Karpas-422 (cell line): ENCODE measurements around the gene MRPS24. TPM values are rescaled to one million over a fixed set of nuclear protein-coding genes. Genes with fewer than 3 reads are reported as not detected.
A peak's percentile ranks its signal among the peaks of the same experiment; 100 is the strongest.

Source experiments
- DNase-seq: peaks from one replicate; pipeline ENCODE4 v3.0.0-alpha.2; 2015
- H2AFZ ChIP-seq: fragments of 200-600 bp; sonication (generic); 2 replicates; pipeline ENCODE4 v1.6.1; 2014; ENCODE audit warnings: antibody characterized with exemption, low read length, mixed read lengths
- H3K27ac ChIP-seq: fragments of 200-600 bp; sonication (generic); 2 replicates; pipeline ENCODE4 v1.5.1; 2014; ENCODE audit warnings: mild to moderate bottlenecking, low read length, moderate library complexity
- H3K27me3 ChIP-seq: fragments of 200-600 bp; sonication (generic); 2 replicates; pipeline ENCODE4 v1.6.1; 2014; ENCODE audit warnings: low read length, mixed read lengths
- H3K36me3 ChIP-seq: fragments of 200-600 bp; sonication (generic); 2 replicates; pipeline ENCODE4 v1.6.1; 2014; ENCODE audit warnings: low read length, mixed read lengths; ENCODE audit not compliant: insufficient read depth
- H3K4me1 ChIP-seq: fragments of 200-600 bp; sonication (generic); 2 replicates; pipeline ENCODE4 v1.6.1; 2014; ENCODE audit warnings: mild to moderate bottlenecking, low read length, mixed read lengths
- H3K4me2 ChIP-seq: fragments of 200-600 bp; sonication (generic); 2 replicates; pipeline ENCODE4 v1.6.1; 2014; ENCODE audit warnings: low read length, low read depth, mild to moderate bottlenecking; ENCODE audit not compliant: poor library complexity, severe bottlenecking
- H3K4me3 ChIP-seq: fragments of 200-600 bp; sonication (generic); 2 replicates; pipeline ENCODE4 v1.5.1; 2014; ENCODE audit warnings: mild to moderate bottlenecking, antibody characterized with exemption, low read length, mixed read lengths
- H3K79me2 ChIP-seq: fragments of 200-600 bp; sonication (generic); 2 replicates; pipeline ENCODE4 v1.6.1; 2014; ENCODE audit warnings: mild to moderate bottlenecking, low read length, mixed read lengths
- H3K9ac ChIP-seq: fragments of 200-600 bp; sonication (generic); 2 replicates; pipeline ENCODE4 v1.6.0; 2014; ENCODE audit warnings: low read length
- H3K9me2 ChIP-seq: fragments of 200-600 bp; sonication (generic), shearing (Covaris generic); replicated peaks from 2 replicates; pipeline ENCODE4 v1.6.0; 2014; ENCODE audit warnings: mild to moderate bottlenecking, low read length, moderate library complexity; ENCODE audit not compliant: insufficient read depth
- H3K9me3 ChIP-seq: fragments of 300-700, 200-600 bp; sonication (generic); 2 replicates; pipeline ENCODE4 v1.6.1; 2014; ENCODE audit warnings: low read length, mixed read lengths
- H4K20me1 ChIP-seq: fragments of 200-600 bp; sonication (generic); 2 replicates; pipeline ENCODE4 v1.6.1; 2014; ENCODE audit warnings: mild to moderate bottlenecking, antibody characterized with exemption, low read length, low read depth; ENCODE audit not compliant: insufficient read depth
- total RNA-seq: library from RNA; depleted of rRNA; stranded (reverse); fragments of >200 nt; shearing (Covaris generic); gene quantifications from 2 replicates; pipeline ENCODE4 v1.2.3, GENCODE V29; 2014; ENCODE audit warnings: low replicate concordance

Gene MRPS24
- total RNA-seq, 1 experiment from 2014 or later, result 94.1 TPM

DNA sequence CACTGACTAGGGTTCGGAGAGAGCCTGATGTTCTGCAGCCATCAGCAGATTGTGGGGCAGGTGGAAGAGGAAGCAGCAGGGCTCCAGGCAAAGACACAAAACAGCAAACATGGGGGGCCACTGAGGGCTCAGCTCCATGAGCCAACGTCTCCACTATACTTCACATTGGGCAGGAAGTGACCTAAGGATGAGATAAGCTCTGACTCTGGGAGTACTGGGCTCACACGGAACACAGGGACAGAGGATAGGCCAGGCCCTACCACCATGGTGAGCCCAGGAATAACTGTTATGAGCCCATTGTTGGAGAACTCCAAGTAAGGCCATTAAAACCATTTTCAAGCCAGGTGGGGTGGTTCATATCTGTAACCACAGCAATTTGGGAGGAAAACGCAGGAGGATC is 14.9 kb upstream of the MRPS24 start:
- no peak overlapping the region for H3K4me3 ChIP-seq
- no peak overlapping the region for H2AFZ ChIP-seq

DNA sequence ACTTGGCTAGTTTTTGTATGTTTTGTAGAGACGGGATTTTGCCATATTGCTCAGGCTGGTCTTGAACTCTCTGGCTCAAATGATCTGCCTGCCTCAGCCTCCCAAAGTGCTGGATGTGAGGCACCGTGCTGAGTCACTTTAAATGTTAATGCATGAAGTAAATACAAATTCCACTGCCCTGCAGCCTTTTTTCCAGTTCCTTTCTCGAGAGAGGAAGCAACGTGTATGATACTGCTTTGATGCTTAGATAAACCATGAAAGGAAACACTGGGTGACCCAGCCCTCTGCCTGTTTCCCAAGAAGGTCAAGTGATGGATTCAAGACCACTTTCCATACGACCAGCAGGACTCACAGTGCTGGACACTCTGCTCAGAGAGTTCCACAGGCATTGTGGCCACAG is 11.3 kb upstream of the MRPS24 start:
- no peak overlapping the region for H3K4me3 ChIP-seq
- no peak for DNase-seq
- H3K79me2 ChIP-seq, result peaks cover 8% of the 10 kb centered on the region; the same call in 1 of the 2 replicates
- H3K9me3 ChIP-seq, result no peaks in the 10 kb centered on the region
- no peak overlapping the region for H3K27ac ChIP-seq
- no peaks in the 10 kb centered on the region for H3K9me2 ChIP-seq
- no peak overlapping the region for H3K9ac ChIP-seq
- H3K4me1 ChIP-seq, result peaks cover 19% of the 10 kb centered on the region
- H3K4me2 ChIP-seq, result no peak overlapping the region
- H2AFZ ChIP-seq, result no peak overlapping the region
- peaks cover 6% of the 10 kb centered on the region; the same call in 1 of the 2 replicates for H4K20me1 ChIP-seq
- H3K27me3 ChIP-seq, result no peaks in the 10 kb centered on the region
- H3K36me3 ChIP-seq, result peaks cover 34% of the 10 kb centered on the region

More for the DNA sequence above, 14.9 kb upstream of the MRPS24 start:
- DNase-seq, result no peak
- Histone ChIP-seq H3K27me3 (no peaks in the 10 kb centered on the region), H3K9me3 (no peaks in the 10 kb centered on the region), H3K79me2 (peaks cover 36% of the 10 kb centered on the region), H3K36me3 (peaks cover 36% of the 10 kb centered on the region), H4K20me1 (peaks cover 4% of the 10 kb centered on the region; the same call in 1 of the 2 replicates), H3K9ac (no peak overlapping the region), H3K4me2 (no peak overlapping the region), H3K4me1 (no peaks in the 10 kb centered on the region; the same call in 1 of the 2 replicates), H3K9me2 (no peaks in the 10 kb centered on the region), H3K27ac (no peak overlapping the region)

DNA sequence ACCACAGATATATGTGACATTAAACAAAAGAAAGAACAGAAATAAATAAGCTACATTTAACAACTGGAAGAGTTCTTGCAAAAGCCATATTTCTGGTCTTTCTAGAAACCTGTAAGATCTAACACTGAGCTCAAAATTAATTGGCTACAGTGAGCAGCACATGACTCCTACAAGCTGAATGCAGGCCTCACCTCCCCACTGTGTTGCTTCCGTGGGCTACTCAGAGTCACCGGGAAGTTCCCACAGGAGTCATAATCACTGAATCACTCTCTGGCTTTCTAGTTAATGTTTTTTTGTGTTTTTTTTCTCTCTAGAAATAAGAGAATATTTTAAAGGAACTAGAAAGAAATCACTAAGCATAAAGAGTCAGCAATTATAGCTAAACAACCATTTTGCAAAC is 10.2 kb upstream of the MRPS24 start:
- Histone ChIP-seq H2AFZ (no peak overlapping the region), H3K79me2 (peaks cover 5% of the 10 kb centered on the region; the same call in 1 of the 2 replicates), H3K9me2 (no peaks in the 10 kb centered on the region), H4K20me1 (peaks cover 6% of the 10 kb centered on the region; the same call in 1 of the 2 replicates), H3K4me2 (no peak overlapping the region), H3K9ac (no peak overlapping the region), H3K27ac (no peak overlapping the region), H3K36me3 (peaks cover 34% of the 10 kb centered on the region), H3K4me1 (peaks cover 19% of the 10 kb centered on the region), H3K9me3 (no peaks in the 10 kb centered on the region), H3K4me3 (no peak overlapping the region), H3K27me3 (no peaks in the 10 kb centered on the region)
- no peak for DNase-seq

DNA sequence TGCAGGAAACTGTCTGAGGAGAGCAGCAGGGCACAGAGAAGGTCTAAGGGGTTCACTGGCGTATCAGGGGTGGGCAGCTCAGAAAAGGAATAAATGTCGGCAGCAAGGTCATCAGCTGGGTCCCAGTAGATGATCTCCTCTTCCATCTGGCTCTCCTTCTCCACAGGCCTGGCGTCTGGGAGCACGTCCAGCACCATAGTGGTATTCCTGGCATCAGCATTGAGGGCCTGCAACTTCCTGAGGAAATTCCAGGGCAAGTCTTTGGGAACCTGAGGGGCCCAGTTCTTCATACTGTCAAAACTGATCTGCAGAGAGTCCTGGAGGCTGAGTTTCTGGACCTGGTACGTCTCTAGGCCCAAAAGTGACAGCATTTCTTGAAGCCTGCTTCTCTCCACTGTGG is 9.6 kb upstream of the MRPS24 start:
- Histone ChIP-seq H3K36me3 (peaks cover 36% of the 10 kb centered on the region), H3K4me3 (no peak overlapping the region), H3K4me2 (no peak overlapping the region), H3K9me2 (no peaks in the 10 kb centered on the region), H3K9me3 (no peaks in the 10 kb centered on the region), H3K27me3 (no peaks in the 10 kb centered on the region), H3K9ac (no peak overlapping the region), H4K20me1 (peaks cover 6% of the 10 kb centered on the region; the same call in 1 of the 2 replicates), H2AFZ (no peak overlapping the region), H3K27ac (no peak overlapping the region), H3K79me2 (no peaks in the 10 kb centered on the region), H3K4me1 (peaks cover 19% of the 10 kb centered on the region)
- no peak for DNase-seq

DNA sequence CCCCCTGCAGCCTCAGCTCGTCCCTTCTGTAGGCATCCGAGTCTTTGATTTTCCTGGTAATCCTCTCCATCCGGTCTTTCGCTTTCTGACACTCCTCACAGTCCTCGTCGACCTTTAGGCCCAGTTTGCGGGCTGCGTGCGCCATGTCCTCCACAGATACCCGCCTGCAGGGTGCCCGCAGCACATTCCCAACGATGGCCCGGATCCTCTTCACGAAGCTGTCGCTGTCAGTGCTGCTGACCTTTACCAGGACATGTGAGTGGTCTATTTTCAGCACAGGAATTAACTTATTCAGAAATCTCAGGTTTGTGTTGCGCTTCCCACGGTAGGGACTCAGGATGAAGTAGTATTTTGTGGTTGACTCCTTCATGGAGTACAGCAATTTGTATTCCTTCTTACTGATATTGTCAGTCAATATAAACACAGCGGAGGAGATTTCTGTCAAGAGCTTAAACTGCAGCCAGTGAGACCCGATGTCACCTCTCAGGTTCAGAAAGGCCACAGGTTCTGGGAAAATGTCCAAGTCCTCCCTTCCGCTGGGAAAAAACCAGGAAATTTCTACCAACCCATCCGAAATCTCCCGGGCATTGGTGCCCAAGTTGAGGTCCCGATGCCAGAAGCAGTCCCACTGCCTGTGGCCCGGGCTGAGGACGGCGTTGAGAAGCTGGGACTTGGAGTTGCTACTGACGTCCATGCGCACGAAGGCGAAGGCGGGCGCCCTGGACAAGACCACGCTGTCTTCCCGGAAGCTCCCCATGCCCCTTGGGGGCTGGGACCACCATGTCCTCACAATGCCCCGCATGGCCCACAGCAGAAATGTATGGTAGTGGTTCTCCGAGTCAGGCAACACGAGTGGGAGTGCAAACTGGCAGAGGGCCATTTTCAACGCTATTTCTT is 8.9 kb upstream of the MRPS24 start:
- peaks cover 19% of the 10 kb centered on the region for H3K4me1 ChIP-seq
- DNase-seq, result no peak
- H3K79me2 ChIP-seq, result no peaks in the 10 kb centered on the region
- H3K4me2 ChIP-seq, result no peak overlapping the region
- H3K36me3 ChIP-seq, result peaks cover 37% of the 10 kb centered on the region
- no peaks in the 10 kb centered on the region for H3K27me3 ChIP-seq
- H4K20me1 ChIP-seq, result peaks cover 6% of the 10 kb centered on the region; the same call in 1 of the 2 replicates
- H2AFZ ChIP-seq, result no peak overlapping the region
- no peaks in the 10 kb centered on the region for H3K9me2 ChIP-seq
- H3K9ac ChIP-seq, result no peak overlapping the region
- H3K9me3 ChIP-seq, result no peaks in the 10 kb centered on the region
- no peak overlapping the region for H3K4me3 ChIP-seq
- no peak overlapping the region for H3K27ac ChIP-seq

DNA sequence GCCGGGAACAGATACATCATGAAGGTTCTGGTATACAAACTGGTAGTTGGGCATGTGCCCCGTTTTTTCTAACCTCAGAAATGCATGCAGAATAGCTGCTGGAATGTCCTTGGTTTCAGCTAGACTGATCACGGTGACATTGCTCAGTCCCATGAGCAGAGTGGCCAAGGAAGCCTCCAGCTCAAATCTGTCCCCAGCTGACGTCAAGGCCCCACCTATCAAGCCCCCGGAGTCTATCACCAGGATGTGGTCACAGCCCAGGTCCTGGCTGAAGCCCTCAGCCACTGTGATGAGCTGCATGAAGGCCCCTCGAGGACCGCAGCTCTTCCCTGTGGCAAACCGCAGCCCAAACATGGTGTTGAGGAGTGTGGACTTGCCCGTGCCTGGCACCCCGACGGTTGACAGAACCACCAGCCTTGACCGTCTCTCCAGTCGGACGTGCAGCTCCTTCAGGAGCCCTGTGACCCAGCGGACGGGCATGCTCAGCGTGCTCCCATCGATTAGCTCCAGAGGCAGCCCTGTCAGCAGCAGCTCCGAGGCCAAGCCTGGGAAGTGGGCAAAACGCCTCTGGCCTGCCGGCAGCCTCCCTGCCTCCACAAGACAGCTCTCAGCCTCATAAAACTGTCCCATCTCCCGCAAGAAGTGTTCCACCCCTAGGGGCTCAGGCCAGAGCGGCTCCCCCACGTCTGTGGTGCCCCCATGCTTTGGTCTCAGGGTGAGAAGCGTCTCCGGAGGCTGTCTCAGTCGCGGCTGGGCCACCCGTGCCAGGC is 7.8 kb upstream of the MRPS24 start:
- Histone ChIP-seq H3K4me1 (peaks cover 19% of the 10 kb centered on the region), H3K36me3 (peaks cover 34% of the 10 kb centered on the region), H3K79me2 (no peaks in the 10 kb centered on the region), H3K27me3 (no peaks in the 10 kb centered on the region), H3K4me3 (no peak overlapping the region), H3K9me2 (no peaks in the 10 kb centered on the region), H3K9ac (no peak overlapping the region), H2AFZ (no peak overlapping the region), H4K20me1 (peaks cover 6% of the 10 kb centered on the region; the same call in 1 of the 2 replicates), H3K9me3 (no peaks in the 10 kb centered on the region), H3K27ac (no peak overlapping the region), H3K4me2 (peak overlapping the region; percentile 28)
- no peak for DNase-seq

DNA sequence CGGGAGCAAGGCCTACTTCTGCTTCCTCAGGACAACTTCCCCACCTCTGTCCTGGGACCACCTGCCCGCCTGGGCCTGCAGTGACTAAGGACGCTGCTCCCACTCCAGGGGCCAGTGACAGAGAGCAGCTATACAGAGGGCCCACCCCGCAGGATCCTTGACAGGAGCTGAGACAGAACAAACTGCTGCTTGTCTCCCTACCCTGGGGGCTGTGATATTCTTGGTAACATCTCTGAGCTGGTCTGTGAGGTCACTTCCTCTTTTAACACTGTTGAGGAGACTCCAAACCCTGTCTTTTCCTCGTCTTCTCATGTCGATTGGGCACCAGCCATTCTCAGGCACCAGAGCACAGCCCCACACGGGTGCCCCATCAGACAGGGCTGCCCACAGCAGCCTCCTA is 6.9 kb upstream of the MRPS24 start:
- peak; percentile 82 for DNase-seq
- Histone ChIP-seq H3K79me2 (no peaks in the 10 kb centered on the region), H3K36me3 (peaks cover 28% of the 10 kb centered on the region), H3K9me3 (no peaks in the 10 kb centered on the region), H3K9me2 (no peaks in the 10 kb centered on the region), H3K27me3 (no peaks in the 10 kb centered on the region), H3K27ac (no peak overlapping the region), H4K20me1 (peaks cover 6% of the 10 kb centered on the region; the same call in 1 of the 2 replicates), H3K4me2 (peak overlapping the region; percentile 28), H3K4me1 (peaks cover 19% of the 10 kb centered on the region), H3K4me3 (no peak overlapping the region), H2AFZ (no peak overlapping the region), H3K9ac (no peak overlapping the region)

DNA sequence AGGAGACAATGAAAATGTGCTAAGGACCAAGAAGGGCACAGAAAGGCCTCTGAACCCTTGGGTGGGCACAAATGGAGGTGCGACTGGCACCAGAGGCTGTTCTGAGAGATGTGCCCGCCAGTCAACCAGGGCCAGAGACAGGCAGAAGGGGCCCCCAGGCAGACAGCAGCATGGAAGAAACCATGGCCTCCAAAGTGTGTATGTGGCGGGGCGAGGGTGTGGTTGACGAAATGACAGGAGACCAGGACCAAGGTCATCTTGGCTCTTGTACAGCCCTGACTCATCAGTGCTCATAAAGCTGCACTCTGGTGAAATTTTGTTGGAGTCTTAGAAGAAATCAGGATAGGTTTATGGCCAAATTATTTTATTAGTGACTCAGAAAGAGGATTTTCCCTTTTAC is 4.0 kb upstream of the MRPS24 start:
- Histone ChIP-seq H3K27me3 (no peaks in the 10 kb centered on the region), H4K20me1 (peaks cover 6% of the 10 kb centered on the region; the same call in 1 of the 2 replicates), H3K4me3 (no peak overlapping the region), H3K9ac (no peak overlapping the region), H3K4me2 (no peak overlapping the region), H3K4me1 (peaks cover 32% of the 10 kb centered on the region), H3K36me3 (peaks cover 22% of the 10 kb centered on the region), H3K9me3 (no peaks in the 10 kb centered on the region), H2AFZ (no peak overlapping the region), H3K27ac (no peak overlapping the region), H3K9me2 (no peaks in the 10 kb centered on the region), H3K79me2 (peaks cover 3% of the 10 kb centered on the region; the same call in 1 of the 2 replicates)
- no peak for DNase-seq
